NCI-H1436 treated with DMSO at 0.1 percent for 48 hours (cell line): ENCODE data around the gene SEMA5A.

ENCODE experiments used
- DNase-seq: peaks from one replicate; lab custom pipeline; 2025; lab: John Stamatoyannopoulos, UW

The SEMA5A gene

DNA sequence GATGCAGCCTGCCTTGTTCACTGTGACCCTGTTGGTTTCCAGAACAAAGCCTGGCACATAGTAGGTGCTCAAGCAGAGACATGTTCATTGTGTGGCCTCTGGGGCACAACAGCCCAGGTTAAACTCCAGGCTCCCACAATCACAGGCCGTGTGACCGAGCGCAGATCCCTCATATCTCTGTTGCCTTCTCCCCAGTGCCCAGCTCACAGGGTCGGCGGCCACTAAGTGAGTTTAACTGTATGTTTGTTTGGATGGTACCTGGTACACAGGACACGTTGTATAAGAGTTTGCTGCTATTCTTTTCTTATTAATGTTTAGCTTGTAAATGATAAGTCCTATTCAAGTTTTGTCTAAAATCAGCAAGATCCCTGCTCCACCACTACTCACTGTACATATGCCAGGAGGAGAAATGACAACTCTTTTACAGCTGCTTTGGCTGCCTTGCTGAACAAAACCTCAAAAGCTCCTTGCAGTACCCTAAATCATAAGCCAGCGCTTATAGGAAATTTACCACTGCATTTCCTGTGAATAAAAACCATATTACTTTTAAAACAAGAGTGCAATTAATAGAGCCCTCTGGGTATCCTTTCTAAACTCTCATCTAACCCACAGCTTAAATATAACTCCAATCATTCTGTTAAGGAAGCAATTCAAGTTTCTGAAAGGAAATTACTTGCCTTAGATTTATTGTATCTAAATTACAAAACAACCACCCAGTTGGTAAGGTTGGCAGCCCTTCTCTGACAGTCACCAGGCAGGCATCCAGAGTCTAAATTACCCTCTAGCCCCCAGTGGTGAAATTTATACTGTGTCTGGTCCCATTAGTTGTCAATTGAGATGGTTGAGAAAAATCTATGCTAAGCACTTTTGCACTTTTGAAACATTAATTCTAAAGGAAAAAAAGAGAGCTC, 379.4 kb downstream of the SEMA5A start:
- no peak for DNase-seq

- DNase-seq = no peak
These were observed 380.3 kb downstream of the SEMA5A start for GRCh38 chr5:9165546-9165945.

DNA sequence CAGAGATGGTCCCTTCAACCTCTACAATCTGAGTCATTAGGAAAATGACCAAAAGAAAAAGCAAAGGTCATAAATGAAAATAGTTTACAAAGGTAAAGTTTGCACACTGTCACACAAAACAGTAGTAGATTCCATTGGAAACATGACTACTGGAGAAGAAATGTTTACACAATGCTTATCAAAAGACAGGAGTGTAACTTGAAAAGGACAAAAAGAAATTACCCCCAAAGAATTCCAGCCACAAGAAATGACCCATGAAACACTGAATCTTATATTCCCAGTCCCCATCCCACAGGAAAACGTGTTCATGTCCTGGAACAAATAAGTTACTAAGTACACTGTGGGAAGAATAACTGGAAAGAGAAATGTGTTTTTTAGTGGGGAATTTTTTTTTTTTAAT, 385.1 kb downstream of the SEMA5A start:
- no peak for DNase-seq

- DNase-seq = no peak
These were observed 388.1 kb downstream of the SEMA5A start for GRCh38 chr5:9157811-9158210.

- no peak for DNase-seq
These were observed 388.9 kb downstream of the SEMA5A start for GRCh38 chr5:9157020-9157419.

DNA sequence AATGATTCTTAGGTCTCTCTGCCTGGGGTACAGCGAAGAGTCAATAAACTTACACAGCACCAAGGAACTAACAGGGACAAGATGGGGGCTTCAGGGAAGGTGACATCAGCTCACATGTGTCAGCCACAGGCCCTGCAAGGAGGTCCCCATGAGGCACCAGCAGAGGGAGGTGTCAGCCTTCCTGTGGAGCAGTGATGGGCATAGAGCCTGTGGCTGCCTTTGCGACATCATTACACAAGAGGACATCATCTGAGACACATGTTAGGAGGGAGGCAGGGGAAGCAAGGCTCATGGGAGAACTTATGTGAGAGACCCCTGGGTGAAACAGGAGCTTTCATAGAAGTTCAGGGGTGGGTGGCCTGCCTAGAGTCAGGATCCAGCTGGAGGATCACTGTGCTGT, 389.6 kb downstream of the SEMA5A start:
- no peak for DNase-seq

DNA sequence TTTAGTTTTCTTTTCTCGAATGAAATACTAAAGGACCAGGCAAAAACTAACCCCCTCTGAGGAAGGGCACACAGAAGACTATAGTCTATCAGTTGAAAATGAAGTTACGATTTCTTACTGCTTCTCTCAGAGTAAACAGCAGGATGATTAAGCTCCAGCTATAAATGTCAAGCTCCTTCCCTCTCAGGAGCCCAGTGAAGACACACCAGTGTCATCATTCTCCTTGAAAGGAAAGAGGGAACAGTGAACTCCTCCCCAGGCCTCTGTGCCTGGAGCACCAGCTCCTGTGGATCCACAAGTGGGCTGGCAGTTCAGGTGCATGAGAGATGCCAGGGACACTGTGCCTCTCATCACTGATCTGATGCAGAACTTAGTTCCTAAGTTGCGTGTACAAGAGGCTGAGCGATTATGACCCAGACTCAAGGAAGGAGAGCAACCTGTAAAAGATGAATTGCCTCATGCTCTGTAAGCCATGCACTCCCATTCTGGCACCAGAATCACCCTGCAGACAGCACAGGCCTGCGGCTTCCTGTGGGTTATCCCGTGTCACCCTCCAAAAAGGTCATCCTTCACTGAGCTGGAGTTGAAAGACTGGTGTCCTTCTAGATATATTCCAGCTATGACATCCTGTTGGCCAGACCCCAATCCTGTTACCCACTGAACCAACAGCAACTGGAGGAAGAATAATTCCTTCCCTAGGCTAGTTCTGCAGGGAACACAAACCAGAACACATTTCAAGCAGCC, 394.0 kb downstream of the SEMA5A start:
- no peak for DNase-seq

DNA sequence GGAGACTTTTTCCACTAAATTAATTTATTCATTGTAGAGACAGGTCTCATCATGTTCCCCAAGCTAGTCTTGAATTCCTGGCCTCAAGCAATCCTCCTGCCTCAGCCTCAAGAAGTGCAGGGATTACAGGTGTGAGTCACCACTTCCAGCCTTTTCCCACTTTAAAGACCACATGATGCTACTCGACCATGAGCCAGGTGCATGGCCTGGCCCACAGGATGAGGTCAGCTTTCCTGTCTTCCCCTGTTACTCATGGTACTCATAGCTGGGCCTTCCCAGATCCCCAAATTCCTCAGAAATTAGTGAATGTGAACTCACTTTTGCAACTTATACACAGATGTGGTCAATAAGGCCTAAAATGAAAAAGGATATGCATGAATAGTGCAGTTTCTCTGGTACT, 395.9 kb downstream of the SEMA5A start:
- DNase-seq = no peak

- DNase-seq = no peak
These were observed 397.6 kb downstream of the SEMA5A start for GRCh38 chr5:9148242-9148641.

DNA sequence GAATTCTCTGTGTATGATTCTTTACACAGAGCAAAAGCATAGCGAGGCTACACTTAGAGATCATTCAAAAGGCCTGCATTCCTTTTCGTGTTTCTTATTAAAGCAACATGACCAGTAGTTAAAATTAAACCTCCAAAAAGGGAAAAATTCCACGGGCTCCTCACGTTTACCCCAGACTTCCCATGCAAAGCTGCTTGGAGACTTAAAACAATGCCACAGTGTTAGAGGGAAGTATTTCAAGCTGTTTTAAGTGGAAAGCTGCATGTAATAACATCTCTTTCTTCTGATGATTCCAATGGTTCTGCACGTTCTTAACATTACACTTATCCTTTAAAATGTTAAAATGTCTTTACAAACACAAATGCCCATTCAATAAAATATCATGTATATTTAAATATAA, 405.2 kb downstream of the SEMA5A start:
- no peak for DNase-seq

DNA sequence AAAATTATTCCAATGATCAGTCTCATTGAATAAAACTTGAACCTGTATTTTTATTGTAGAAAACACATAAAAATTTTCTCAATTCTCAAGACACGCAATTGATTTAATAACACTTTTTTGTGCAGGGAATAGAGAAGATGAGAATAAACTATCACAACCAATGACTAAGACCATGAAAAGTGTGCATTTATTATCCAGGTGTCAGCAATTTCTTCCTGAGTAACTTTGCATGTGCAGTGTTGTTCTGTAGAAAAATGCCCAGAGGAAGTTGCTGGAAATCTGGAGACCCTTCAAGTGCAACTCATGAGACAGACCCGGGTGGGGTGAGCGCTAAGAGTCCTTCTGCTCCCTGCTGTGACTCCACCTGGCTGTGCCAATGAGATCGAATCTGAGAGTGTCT, 405.7 kb downstream of the SEMA5A start:
- DNase-seq = no peak

GRCh38 chr5:9139344-9139743, 406.5 kb downstream of the SEMA5A start:
- no peak for DNase-seq

GRCh38 chr5:9128136-9128535, 417.7 kb downstream of the SEMA5A start:
- no peak for DNase-seq

DNA sequence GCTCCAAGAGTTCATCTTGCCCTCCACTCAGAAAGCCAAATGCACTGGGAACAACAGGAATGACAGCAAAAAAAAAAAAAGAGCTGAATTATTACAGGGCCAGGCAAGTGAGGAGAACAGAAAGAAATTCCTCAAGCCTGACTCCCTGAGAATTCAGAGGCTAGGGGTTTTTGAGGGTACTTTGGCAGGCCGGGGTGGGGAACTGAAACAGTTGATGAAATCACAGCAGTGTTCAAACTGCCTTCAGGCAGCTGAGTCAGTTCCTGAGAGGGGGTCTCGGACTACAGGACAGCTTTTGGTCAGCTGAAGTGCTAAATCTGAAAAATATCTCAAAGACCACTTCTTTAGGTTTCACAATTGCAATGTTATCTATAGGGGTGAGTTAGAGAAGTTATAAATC, 419.4 kb downstream of the SEMA5A start:
- no peak for DNase-seq

DNA sequence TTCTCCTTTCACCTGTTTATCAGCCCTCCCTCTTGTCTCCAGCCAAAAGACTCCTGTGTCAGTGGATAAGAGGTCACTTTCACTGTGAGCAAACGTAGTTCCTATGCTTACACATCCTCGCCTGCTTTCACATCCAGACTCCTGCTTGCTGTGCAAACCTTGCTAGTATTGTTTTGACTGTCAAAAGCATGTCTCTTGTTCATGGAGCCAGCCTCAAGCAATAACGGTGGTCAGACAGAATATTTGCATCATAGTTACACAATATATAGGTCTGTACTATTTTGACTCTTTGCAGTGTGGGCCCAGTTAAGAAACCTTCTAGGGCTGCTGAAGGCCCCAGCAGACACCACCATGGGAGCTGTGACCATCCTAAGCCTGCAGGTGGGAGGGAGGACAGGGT, 420.0 kb downstream of the SEMA5A start:
- DNase-seq = no peak

- DNase-seq = no peak
These were observed 421.0 kb downstream of the SEMA5A start for GRCh38 chr5:9124838-9125237.

GRCh38 chr5:9124071-9124470, 421.8 kb downstream of the SEMA5A start:
- DNase-seq = no peak

DNA sequence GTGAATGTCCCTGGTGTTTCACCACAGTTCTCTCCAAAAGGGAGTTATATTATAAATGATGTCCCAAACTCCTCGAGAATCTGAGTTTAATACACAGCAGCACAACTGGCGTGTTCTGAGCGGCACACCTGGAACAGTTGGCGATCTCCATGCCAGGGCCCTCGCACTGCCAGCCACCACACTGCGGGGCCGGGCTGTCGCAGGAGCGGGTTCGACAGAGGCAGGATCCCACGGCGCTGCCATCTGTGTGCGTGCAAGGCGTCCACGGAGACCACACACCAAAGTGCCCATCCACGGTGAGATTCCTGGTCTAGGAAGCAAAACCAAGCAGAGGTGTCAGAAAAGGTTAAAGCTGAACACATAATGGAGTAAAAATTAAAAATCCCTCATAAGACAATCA, 423.3 kb downstream of the SEMA5A start:
- DNase-seq = no peak

- no peak for DNase-seq
These were observed 424.3 kb downstream of the SEMA5A start for GRCh38 chr5:9121597-9121996.

DNA sequence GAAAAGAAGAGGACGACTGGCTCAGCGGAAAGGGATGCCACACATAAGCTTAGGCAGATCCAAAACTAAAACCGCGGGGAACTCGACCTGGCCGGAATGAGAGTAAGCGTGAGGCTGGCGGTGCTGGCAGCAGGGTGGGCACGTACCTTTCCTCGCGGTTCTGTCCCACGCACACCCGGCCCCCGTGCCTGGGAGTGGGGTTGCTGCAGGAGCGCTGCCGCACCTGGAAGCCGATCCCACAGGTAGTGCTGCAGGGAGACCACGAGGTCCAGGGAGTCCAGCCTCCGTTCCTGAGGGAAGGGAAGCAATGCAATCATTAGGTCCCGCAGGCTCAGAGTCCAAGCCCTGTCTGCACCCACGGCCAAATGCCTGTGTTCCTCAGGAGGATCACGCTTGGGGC, 427.0 kb downstream of the SEMA5A start:
- no peak for DNase-seq

GRCh38 chr5:9115093-9115492, 430.8 kb downstream of the SEMA5A start:
- no peak for DNase-seq

- DNase-seq = no peak
These were observed 433.2 kb downstream of the SEMA5A start for GRCh38 chr5:9112520-9113291.

- no peak for DNase-seq
These were observed 437.7 kb downstream of the SEMA5A start for GRCh38 chr5:9108162-9108561.
